ENCODE results near the gene SEMA3D. TPM values are rescaled to one million over a fixed set of nuclear protein-coding genes. Genes with fewer than 3 reads are reported as not detected.

SEMA3D gene
- total RNA-seq, 1 experiment from 2014 or later = 23.3 TPM

GRCh38 chr7:85102813-85103350 is 84.0 kb downstream of the SEMA3D start:
- Histone ChIP-seq H3K9me3 (ENCODE audit: low read depth, low read length, poor library complexity, severe bottlenecking) (no peaks in the 10 kb centered on the region), H3K27ac (ENCODE audit: low read depth, low read length, poor library complexity, severe bottlenecking) (peak overlapping the region; percentile 47), H3K27me3 (replicated peaks; ENCODE audit: insufficient read depth, low read depth, low read length, poor library complexity) (no peaks in the 10 kb centered on the region), H3K4me3 (ENCODE audit: low read depth, low read length, poor library complexity, severe bottlenecking) (no peak overlapping the region), H3K36me3 (ENCODE audit: insufficient read depth, low read length, poor library complexity, severe bottlenecking) (no peaks in the 10 kb centered on the region), H3K4me1 (ENCODE audit: insufficient read depth, low read length, poor library complexity, severe bottlenecking) (peaks cover 36% of the 10 kb centered on the region)
- no TSS peak for BruUV-seq (replicated peaks)
- TF ChIP-seq EZH2 (IDR thresholded peaks at IDR 0.05; ENCODE audit: borderline replicate concordance, low read depth, low read length, poor library complexity, severe bottlenecking) = no peak
- TF ChIP-seq CTCF (conservative IDR thresholded peaks at IDR 0.05; ENCODE audit: low read depth, low read length) = no peak
- CTCF ChIA-PET = no interaction called here
- POLR2A ChIA-PET (ENCODE audit: low non-redundant PET) = no interaction called here
- no peak for DNase-seq (ENCODE audit: low spot score)
- intact Hi-C loops (cut with micrococcal nuclease; ENCODE audit: unreplicated experiment) = no loop called here

- peaks cover 41% of the 10 kb centered on the region for H3K4me1 ChIP-seq (ENCODE audit: insufficient read depth, low read length, poor library complexity, severe bottlenecking)
- ChIA-PET CTCF (no interaction called here), POLR2A (ENCODE audit: low non-redundant PET) (no interaction called here)
- BruUV-seq (replicated peaks) = no TSS peak
- intact Hi-C loops (cut with micrococcal nuclease; ENCODE audit: unreplicated experiment) = no loop called here
- no peaks in the 10 kb centered on the region for H3K36me3 ChIP-seq (ENCODE audit: insufficient read depth, low read length, poor library complexity, severe bottlenecking)
- H3K27me3 ChIP-seq (replicated peaks; ENCODE audit: insufficient read depth, low read depth, low read length, poor library complexity) = no peaks in the 10 kb centered on the region
- no peaks in the 10 kb centered on the region for H3K9me3 ChIP-seq (ENCODE audit: low read depth, low read length, poor library complexity, severe bottlenecking)
- H3K27ac ChIP-seq (ENCODE audit: low read depth, low read length, poor library complexity, severe bottlenecking) = no peak overlapping the region
- no peak for DNase-seq (ENCODE audit: low spot score)
- TF ChIP-seq CTCF (conservative IDR thresholded peaks at IDR 0.05; ENCODE audit: low read depth, low read length) (no peak), EZH2 (IDR thresholded peaks at IDR 0.05; ENCODE audit: borderline replicate concordance, low read depth, low read length, poor library complexity, severe bottlenecking) (no peak)
- H3K4me3 ChIP-seq (ENCODE audit: low read depth, low read length, poor library complexity, severe bottlenecking) = no peak overlapping the region
Measured at GRCh38 chr7:85101347-85101746, 85.5 kb downstream of the SEMA3D start.

DNA sequence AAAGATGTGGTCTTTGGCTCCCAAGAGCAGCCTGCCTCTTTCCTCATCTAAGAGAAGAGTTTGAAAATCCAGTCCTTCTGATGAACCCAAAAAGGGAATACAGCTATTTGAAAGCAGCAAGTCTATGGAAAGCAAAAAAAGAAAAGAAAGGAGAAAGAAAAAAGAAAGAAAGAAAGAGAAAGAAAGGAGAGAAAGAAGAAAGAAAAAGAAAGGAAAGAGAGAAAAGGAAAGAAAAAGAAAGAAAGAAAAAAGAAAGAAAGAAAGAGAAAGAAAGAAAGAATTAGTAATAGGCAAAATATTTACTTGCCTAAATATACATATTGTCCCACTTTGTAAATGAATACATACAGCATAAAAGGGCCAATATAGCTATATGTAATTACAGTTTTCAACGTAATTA is 89.0 kb downstream of the SEMA3D start:
- Histone ChIP-seq H3K4me3 (ENCODE audit: low read depth, low read length, poor library complexity, severe bottlenecking) (no peak overlapping the region), H3K27ac (ENCODE audit: low read depth, low read length, poor library complexity, severe bottlenecking) (no peak overlapping the region), H3K27me3 (replicated peaks; ENCODE audit: insufficient read depth, low read depth, low read length, poor library complexity) (no peaks in the 10 kb centered on the region), H3K36me3 (ENCODE audit: insufficient read depth, low read length, poor library complexity, severe bottlenecking) (no peaks in the 10 kb centered on the region), H3K9me3 (ENCODE audit: low read depth, low read length, poor library complexity, severe bottlenecking) (no peaks in the 10 kb centered on the region), H3K4me1 (ENCODE audit: insufficient read depth, low read length, poor library complexity, severe bottlenecking) (peaks cover 45% of the 10 kb centered on the region)
- POLR2A ChIA-PET (ENCODE audit: low non-redundant PET) = no interaction called here
- no peak for DNase-seq (ENCODE audit: low spot score)
- CTCF ChIA-PET = no interaction called here
- BruUV-seq (replicated peaks) = no TSS peak
- intact Hi-C loops (cut with micrococcal nuclease; ENCODE audit: unreplicated experiment) = no loop called here
- TF ChIP-seq CTCF (conservative IDR thresholded peaks at IDR 0.05; ENCODE audit: low read depth, low read length) (no peak), EZH2 (IDR thresholded peaks at IDR 0.05; ENCODE audit: borderline replicate concordance, low read depth, low read length, poor library complexity, severe bottlenecking) (no peak)

Measured in A673 (cell line).